ENCODE results near the gene CCR8. TPM values are rescaled to one million over a fixed set of nuclear protein-coding genes. Genes with fewer than 3 reads are reported as not detected.

The CCR8 gene
- total RNA-seq (2014; rRNA removed; shearing (Covaris generic)): not detected in 2 replicates
- not detected in 2 replicates for polyA plus RNA-seq (2015; cell fraction: cytosol; rRNA removed)
- not detected in 2 replicates for polyA plus RNA-seq (2015; cell fraction: nucleus; rRNA removed)

DNA sequence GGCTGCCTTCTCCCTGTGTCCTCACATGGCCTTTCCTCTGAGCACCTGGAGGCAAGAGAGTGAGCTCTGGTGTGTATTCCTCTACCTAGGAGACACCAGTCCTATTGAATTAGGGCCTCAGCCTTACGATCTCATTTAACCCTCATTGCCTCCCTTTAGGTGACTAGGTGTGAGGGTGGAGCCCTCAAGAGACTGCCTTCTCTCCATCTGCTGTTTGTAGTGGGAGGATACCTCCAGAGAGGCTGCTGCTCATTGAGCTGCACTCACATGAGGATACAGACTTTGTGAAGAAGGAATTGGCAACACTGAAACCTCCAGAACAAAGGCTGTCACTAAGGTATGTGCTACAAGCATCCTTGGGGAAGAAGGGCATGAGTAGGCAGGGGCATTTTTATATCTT lies at the start of gene CCR8:
CCR8 (plus strand) TSS at position 217 of the 400 bp plus-strand sequence. CDS start 2,623 bp downstream, outside the sequence.
- no peak for DNase-seq (ENCODE audit: low read depth)

- no peak for DNase-seq (ENCODE audit: low read depth)
These were observed 49.6 kb upstream of the CCR8 start, which contains the start of gene CX3CR1 for GRCh38 chr3:39279745-39280517. Gene CX3CR1 (minus strand): TSS chr3:39280036. CDS start chr3:39266509, 13,527 bp downstream.

- DNase-seq (ENCODE audit: low read depth): no peak
These were observed 48.9 kb upstream of the CCR8 start for GRCh38 chr3:39280571-39280970.

GRCh38 chr3:39281533-39281932 lies 48.0 kb upstream of the CCR8 start:
- no peak for DNase-seq (ENCODE audit: low read depth)

DNA sequence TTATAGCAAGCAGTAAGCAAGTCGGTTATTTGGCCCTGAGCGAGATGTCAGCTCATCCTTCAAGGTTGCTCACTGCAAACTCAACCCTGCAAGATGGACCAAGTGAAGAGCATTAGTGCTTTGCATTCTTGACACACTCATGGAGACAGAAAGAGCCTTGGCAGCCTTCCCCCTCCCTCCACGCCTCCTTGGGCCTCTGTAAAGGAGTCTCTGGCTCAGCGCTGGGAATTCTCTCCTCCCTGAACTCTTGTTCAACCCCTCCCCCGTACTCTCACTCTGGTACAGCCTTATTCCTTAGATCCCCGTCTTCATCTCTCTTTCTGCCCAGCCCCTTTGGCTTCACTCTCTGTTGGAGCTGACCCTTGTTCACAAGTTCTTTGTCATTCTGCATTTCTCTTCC lies 47.5 kb upstream of the CCR8 start:
- DNase-seq (ENCODE audit: low read depth): no peak

DNA sequence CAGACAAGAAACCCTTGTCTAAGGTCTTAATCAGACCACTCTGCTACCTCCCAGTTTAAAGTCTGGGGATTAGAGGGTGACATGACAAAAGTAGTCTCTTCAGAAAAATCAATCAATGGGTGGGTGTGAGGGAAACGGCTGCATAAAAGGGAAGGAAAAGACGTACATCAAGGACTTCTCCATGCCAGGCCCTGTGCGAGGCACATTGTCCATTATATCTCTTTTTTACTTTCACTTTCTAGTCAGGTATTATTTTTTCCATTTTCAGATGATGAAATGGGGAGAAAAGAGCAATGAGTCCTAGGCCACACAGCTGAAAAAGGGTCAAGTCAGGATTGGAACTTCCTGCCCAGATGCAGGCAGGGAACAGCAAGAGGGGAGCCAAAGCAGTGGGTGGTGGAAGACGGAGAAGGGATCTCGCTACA lies 45.0 kb upstream of the CCR8 start:
- DNase-seq (ENCODE audit: low read depth): no peak

DNA sequence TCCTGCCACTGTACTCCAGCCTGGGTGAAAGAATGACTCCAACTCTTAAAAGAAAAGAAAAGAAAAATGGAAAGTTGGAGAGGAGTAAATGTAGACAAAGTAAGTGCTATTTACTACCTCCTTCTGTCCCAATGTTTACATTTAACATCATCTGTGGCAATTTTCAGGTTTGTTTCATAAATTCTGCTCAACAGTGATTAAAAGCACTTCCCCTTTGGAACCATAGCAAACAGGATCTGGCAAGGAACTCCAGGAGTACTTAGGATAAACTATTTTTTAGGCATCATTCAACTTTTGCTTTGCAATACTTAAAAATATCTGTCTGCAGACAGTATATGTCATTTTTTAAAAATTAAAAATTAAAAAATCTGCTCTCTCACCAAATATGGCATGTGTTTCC lies 44.2 kb upstream of the CCR8 start:
- DNase-seq (ENCODE audit: low read depth): no peak

DNA sequence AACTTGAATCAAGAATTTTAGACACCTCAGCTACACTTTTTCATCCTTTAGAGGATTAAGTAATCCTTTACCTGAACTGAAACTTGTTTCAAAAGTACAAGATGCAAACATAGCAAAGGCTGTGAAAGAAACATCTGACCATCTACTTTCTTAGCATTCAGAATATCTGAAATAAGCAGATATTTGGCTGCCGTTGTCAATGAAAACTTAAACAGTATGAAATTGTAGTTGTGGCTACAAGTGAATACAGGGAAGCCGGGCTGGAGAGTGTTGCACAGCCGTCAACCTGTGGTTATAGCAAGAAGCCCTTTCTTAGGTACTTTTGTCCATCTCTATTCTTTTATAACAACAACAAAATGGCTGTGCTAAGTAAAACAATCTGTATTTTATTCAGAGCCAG lies 42.7 kb upstream of the CCR8 start:
- DNase-seq (ENCODE audit: low read depth): no peak

- DNase-seq (ENCODE audit: low read depth): no peak
These were observed 42.0 kb upstream of the CCR8 start for GRCh38 chr3:39287216-39288164.

GRCh38 chr3:39288300-39288808 lies 41.2 kb upstream of the CCR8 start:
- peak; percentile 85 for DNase-seq (ENCODE audit: low read depth)

- no peak for DNase-seq (ENCODE audit: low read depth)
These were observed 40.4 kb upstream of the CCR8 start for GRCh38 chr3:39289107-39289506.

GRCh38 chr3:39290255-39290654 lies 39.3 kb upstream of the CCR8 start:
- DNase-seq (ENCODE audit: low read depth): no peak

DNA sequence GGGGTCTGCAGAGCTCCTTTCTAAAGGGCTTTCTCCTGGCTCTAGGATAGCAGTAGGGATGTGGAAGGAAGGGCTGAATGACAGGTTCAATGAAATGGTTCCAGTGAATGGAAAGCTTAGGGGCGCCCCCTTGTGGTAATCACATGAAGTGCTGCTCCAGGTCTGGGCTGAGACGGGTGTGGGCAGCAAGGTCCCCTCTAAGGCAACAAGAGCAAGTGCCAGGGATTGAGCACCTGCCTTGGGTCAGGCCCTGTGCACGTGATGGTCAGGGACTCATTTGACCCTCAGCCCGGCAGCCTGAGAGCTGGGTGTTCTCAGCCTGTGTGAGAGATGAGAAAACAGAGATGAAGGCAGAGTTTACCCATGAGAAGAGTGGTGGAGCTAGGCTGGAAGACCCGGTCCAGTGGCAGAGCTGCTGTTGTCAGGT lies 37.6 kb upstream of the CCR8 start:
- peak; percentile 60 for DNase-seq (ENCODE audit: low read depth)

DNA sequence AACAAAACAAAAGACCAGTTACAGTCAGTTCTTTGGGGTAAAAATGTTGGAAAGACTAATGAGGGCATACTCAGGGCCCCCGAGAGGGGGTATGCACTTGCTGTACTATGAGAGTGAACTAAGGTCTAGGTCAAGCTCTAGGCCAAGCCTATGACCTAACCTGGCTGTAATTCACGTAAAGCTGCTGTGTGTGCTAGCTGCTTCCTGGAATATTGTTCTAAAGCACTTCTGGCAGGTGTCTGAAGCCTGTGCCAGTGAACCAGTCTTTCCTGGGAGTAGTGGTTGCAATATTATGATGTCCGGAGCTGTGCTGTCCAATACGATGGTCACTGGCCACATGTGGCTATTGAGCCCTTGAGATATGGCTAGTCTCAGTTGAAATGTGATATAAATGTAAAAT lies 36.5 kb upstream of the CCR8 start:
- no peak for DNase-seq (ENCODE audit: low read depth)

DNA sequence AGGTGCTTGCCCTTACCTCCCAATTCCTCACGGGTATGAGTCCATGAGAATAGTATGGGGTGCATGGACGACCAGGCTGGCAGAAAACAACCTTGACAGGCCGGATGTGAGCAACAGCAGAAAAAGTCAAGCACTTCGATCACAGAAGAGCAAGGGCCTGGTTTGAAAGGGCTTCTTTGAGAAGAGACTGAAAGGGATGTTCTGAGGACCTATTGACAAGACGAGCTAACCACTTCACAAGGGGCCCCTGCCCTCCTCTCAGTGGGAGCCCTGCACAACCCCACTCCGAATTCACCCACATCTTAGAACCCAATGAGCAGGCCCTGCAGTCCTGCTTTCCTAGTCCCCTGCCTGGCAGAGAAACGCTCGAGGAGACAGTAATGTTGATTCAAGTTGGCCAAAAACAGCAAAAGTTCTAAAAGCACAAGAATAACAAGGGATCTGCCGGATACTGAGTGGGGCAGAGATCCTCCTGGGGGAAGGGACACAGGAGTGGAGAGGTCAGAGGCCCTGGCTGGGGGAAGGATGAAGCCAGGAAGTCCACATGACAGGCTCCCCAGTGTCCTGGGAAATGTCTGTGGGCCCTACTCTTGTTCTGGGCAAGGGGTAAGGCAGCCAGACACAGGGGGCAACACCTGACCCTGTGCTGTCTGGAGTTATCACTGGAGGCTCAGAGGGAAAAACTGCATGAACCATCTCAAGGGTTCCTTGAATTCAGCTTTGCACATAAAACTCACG lies 34.9 kb upstream of the CCR8 start:
- DNase-seq (ENCODE audit: low read depth): peak; percentile 21

DNA sequence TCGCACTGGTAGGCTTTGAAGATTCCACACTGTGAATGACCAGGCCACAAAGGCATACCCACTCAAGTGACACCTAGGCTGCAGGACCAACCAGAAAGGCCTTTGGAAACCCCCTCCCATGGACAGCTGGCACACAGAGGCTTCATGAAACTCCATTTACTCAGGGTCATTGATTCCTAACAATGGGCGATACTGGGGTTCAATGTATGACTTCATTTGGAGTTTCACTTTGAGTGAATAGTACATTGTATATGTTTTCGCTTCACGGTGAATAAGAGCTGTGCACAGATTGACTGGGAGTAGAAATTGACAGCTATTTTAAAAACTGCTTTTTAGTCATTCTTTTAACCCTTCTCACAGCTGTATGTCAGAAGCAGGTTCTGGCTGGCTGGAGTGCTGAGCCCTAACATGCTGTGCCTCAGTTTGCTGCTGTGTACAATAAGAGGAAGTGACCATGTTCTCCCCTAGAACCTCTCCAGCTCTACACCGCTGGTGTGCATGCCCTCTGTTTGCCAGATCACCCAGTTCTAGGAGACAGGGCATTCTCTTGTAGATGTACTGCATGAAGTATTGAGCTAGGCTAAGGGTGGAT lies 34.2 kb upstream of the CCR8 start:
- no peak for DNase-seq (ENCODE audit: low read depth)

GRCh38 chr3:39296197-39297077 lies 33.1 kb upstream of the CCR8 start:
- DNase-seq (ENCODE audit: low read depth): no peak

DNA sequence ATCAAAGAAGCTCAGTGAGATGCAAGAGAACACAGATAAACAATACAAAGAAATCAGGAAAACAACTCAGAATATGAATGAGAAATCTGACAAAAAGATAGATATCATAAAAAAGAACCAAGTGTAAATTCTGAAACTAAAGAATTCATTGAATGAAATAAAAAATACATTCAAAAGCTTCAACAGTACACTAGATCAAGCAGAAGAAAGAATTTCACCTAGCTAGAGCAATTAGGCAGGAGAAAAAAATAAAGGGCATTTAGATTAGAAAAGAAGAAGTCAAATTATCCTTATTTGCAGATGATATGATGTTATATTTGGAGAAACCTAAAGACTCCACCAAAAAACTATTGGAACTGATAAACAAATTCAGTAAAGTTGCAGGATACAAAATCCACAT lies 30.2 kb upstream of the CCR8 start:
- DNase-seq (ENCODE audit: low read depth): no peak

GRCh38 chr3:39302178-39302577 lies 27.3 kb upstream of the CCR8 start:
- DNase-seq (ENCODE audit: low read depth): no peak

DNA sequence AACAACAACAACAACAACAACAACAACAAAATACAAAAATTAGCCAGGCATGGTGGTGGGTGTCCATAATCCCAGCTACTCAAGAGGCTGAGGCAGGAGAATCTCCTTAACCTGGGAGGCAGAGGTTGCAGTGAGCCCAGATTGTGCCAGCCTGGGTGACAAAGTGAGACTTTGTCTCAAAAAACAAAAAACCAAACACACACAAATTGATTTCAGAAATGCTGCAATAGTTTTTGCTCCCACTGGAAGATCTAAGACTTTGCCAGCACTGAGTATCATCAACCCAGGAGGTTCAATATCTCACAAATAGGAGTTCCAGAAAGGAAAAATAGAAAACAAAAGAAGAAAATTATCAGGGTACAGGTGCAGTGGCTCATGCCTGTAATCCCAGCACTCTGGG lies 16.2 kb upstream of the CCR8 start:
- DNase-seq (ENCODE audit: low read depth): no peak
